GM23338 (cell line): Measurements from ENCODE around the gene SYPL2. TPM values are rescaled to one million over a fixed set of nuclear protein-coding genes. Genes with fewer than 3 reads are reported as not detected.

Source experiments
- ATAC-seq: fragments of 200-7000 bp; cut with Tn5 transposase; 3 replicates; pipeline ENCODE4 v1.9.1; 2020
- DNase-seq: peaks from one replicate; pipeline ENCODE4 v3.0.0-alpha.2; 2015; ENCODE audit warnings: low spot score
- H2AFZ ChIP-seq: fragments of 200-600 bp; sonication (generic); 2 replicates; pipeline ENCODE4 v1.8.0; 2016; ENCODE audit warnings: antibody characterized with exemption, mild to moderate bottlenecking, moderate library complexity
- H3F3A ChIP-seq: fragments of 200-600 bp; sonication (generic); replicated peaks from 2 replicates; pipeline ENCODE4 v1.8.0; 2017; ENCODE audit warnings: antibody characterized with exemption, mixed run types, low read depth
- H3K27ac ChIP-seq: fragments of 200-600 bp; sonication (generic); 2 replicates; pipeline ENCODE4 v1.6.1; 2016; ENCODE audit warnings: low read depth
- H3K27me3 ChIP-seq: fragments of 200-600 bp; sonication (generic); 2 replicates; pipeline ENCODE4 v1.8.0; 2016; ENCODE audit warnings: mild to moderate bottlenecking, mixed run types, moderate library complexity; ENCODE audit not compliant: insufficient read depth
- H3K36me3 ChIP-seq: fragments of 200-600 bp; sonication (generic); 2 replicates; pipeline ENCODE4 v1.8.0; 2016; ENCODE audit warnings: mild to moderate bottlenecking; ENCODE audit not compliant: insufficient read depth
- H3K4me1 ChIP-seq: fragments of 200-600 bp; sonication (generic); 2 replicates; pipeline ENCODE4 v1.8.0; 2016; ENCODE audit warnings: mild to moderate bottlenecking, moderate library complexity; ENCODE audit not compliant: insufficient read depth
- H3K4me2 ChIP-seq: fragments of 200-600 bp; sonication (generic); 2 replicates; pipeline ENCODE4 v1.7.1; 2017; ENCODE audit warnings: mixed run types
- H3K4me3 ChIP-seq: fragments of 200-600 bp; sonication (generic); 2 replicates; pipeline ENCODE4 v1.6.1; 2016; ENCODE audit warnings: mixed run types
- H3K79me2 ChIP-seq: fragments of 200-600 bp; sonication (generic); replicated peaks from 2 replicates; pipeline ENCODE4 v1.8.0; 2017; ENCODE audit warnings: mild to moderate bottlenecking; ENCODE audit not compliant: insufficient read depth
- H3K9me2 ChIP-seq: fragments of 200-600 bp; sonication (generic); 2 replicates; pipeline ENCODE4 v1.8.0; 2017; ENCODE audit not compliant: insufficient read depth
- H4K20me1 ChIP-seq: fragments of 200-600 bp; sonication (generic); replicated peaks from 2 replicates; pipeline ENCODE4 v1.8.0; 2017; ENCODE audit warnings: mild to moderate bottlenecking; ENCODE audit not compliant: insufficient read depth
- H3K27ac Mint-ChIP-seq: 2 replicates; pipeline ENCODE4 v1.8.0; 2020; ENCODE audit warnings: inconsistent platforms, mild to moderate bottlenecking, moderate library complexity, mixed read lengths
- H3K27me3 Mint-ChIP-seq: 3 replicates; pipeline ENCODE4 v1.8.0; 2022; ENCODE audit warnings: low read depth, mild to moderate bottlenecking, moderate library complexity, mixed read lengths, inconsistent platforms; ENCODE audit not compliant: insufficient read depth, poor library complexity
- H3K36me3 Mint-ChIP-seq: 3 replicates; pipeline ENCODE4 v1.8.0; 2021; ENCODE audit warnings: low read depth, mild to moderate bottlenecking, inconsistent platforms, moderate library complexity, mixed read lengths
- H3K4me1 Mint-ChIP-seq: 3 replicates; pipeline ENCODE4 v1.8.0; 2020; ENCODE audit warnings: mild to moderate bottlenecking, inconsistent platforms, mixed read lengths
- H3K4me3 Mint-ChIP-seq: 3 replicates; pipeline ENCODE4 v1.8.0; 2021; ENCODE audit warnings: moderate library complexity, mild to moderate bottlenecking, inconsistent platforms, mixed read lengths
- H3K9me3 Mint-ChIP-seq: 3 replicates; pipeline ENCODE4 v1.8.0; 2020; ENCODE audit warnings: moderate library complexity, mild to moderate bottlenecking, inconsistent platforms, mixed read lengths
- CREB1 ChIP-seq: fragments of 250-450 bp; sonication (Bioruptor Pico); IDR thresholded peaks from 2 replicates; pipeline ENCODE4 v1.5.0; 2020; ENCODE audit warnings: low read depth, mild to moderate bottlenecking, moderate library complexity
- CTCF ChIP-seq, 2 experiments: fragments of 200-600 bp in 1 of 2; sonication (generic) in 1 of 2; conservative IDR thresholded peaks; 2 replicates each; pipeline versions ENCODE4 v1.5.1 to v1.6.1; 2016 to 2017; ENCODE audit warnings: antibody characterized with exemption in 2 of 2, low read depth in 2 of 2, mild to moderate bottlenecking in 2 of 2, moderate library complexity in 1 of 2
- ETS1 ChIP-seq: IDR thresholded peaks from 2 replicates; pipeline ENCODE4 v1.6.1; 2016; ENCODE audit warnings: antibody characterized with exemption
- EZH2 ChIP-seq: fragments of 200-600 bp; sonication (generic); IDR thresholded peaks from one replicate; pipeline ENCODE4 v1.8.0; 2017; ENCODE audit warnings: antibody characterized with exemption, mild to moderate bottlenecking, low read depth; ENCODE audit not compliant: unreplicated experiment
- EZH2phosphoT487 ChIP-seq: fragments of 200-600 bp; sonication (generic); IDR thresholded peaks from one replicate; pipeline ENCODE4 v1.8.1; 2018; ENCODE audit warnings: antibody characterized with exemption; ENCODE audit not compliant: unreplicated experiment
- JUNB ChIP-seq: IDR thresholded peaks from one replicate; pipeline ENCODE4 v1.6.1; 2016; ENCODE audit warnings: antibody characterized with exemption; ENCODE audit not compliant: unreplicated experiment
- NANOG ChIP-seq: IDR thresholded peaks from 2 replicates; pipeline ENCODE4 v1.6.1; 2016; ENCODE audit warnings: antibody characterized with exemption, borderline replicate concordance
- POLR2AphosphoS5 ChIP-seq: IDR thresholded peaks from 2 replicates; pipeline ENCODE4 v1.6.1; 2016; ENCODE audit warnings: antibody characterized with exemption, low read depth
- REST ChIP-seq: IDR thresholded peaks from one replicate; pipeline ENCODE4 v1.6.1; 2018; ENCODE audit warnings: antibody characterized with exemption; ENCODE audit not compliant: unreplicated experiment
- STAT1 ChIP-seq: IDR thresholded peaks from one replicate; pipeline ENCODE4 v1.6.1; 2016; ENCODE audit warnings: antibody characterized with exemption; ENCODE audit not compliant: unreplicated experiment
- ZNF114 ChIP-seq: fragments of 250-450 bp; sonication (Bioruptor Pico); IDR thresholded peaks from 2 replicates; pipeline ENCODE4 v1.5.0; 2020; ENCODE audit warnings: mild to moderate bottlenecking, moderate library complexity
- ZNF331 ChIP-seq: fragments of 250-450 bp; sonication (Bioruptor Pico); IDR thresholded peaks from 2 replicates; pipeline ENCODE4 v1.5.0; 2020; ENCODE audit warnings: low read depth, mild to moderate bottlenecking, moderate library complexity
- ZNF462 ChIP-seq: fragments of 250-450 bp; sonication (Bioruptor Pico); IDR thresholded peaks from 2 replicates; pipeline ENCODE4 v1.5.0; 2020; ENCODE audit warnings: mild to moderate bottlenecking, moderate library complexity
- polyA plus RNA-seq: library from polyadenylated mRNA; unstranded; fragments of >200 nt; fragmentation: Nextera tagmentation; extraction: Ambion mirVana; gene quantifications from 2 replicates; pipeline ENCODE4 v1.2.1, GENCODE V29; 2016
- total RNA-seq: library from RNA; depleted of rRNA; stranded (reverse); fragments of >200 nt; shearing (Covaris generic); gene quantifications from 2 replicates; pipeline ENCODE4 v1.2.3, GENCODE V29; 2014

Gene SYPL2
- total and polyA plus RNA-seq, 2 experiments from 2014 or later, result 0.40 to 0.49 TPM

- no peaks in the 10 kb centered on the region for H3K27me3 Mint-ChIP-seq
- Histone ChIP-seq H3K27ac (no peak overlapping the region), H3K79me2 (no peaks in the 10 kb centered on the region), H3K4me1 (no peaks in the 10 kb centered on the region; the same call in 1 of the 2 replicates), H2AFZ (no peak overlapping the region), H3F3A (no peaks in the 10 kb centered on the region), H4K20me1 (no peaks in the 10 kb centered on the region), H3K36me3 (no peaks in the 10 kb centered on the region), H3K27me3 (no peaks in the 10 kb centered on the region), H3K9me2 (peaks cover under 1% of the 10 kb centered on the region; the same call in 1 of the 2 replicates), H3K4me2 (no peak overlapping the region), H3K4me3 (no peak overlapping the region)
- DNase-seq (no peak), ATAC-seq (no peak)
- H3K9me3 Mint-ChIP-seq, result no peaks in the 10 kb centered on the region
- TF ChIP-seq JUNB (no peak), POLR2AphosphoS5 (no peak), ZNF462 (CRISPR knock-in tag) (no peak), EZH2phosphoT487 (no peak), CREB1 (CRISPR knock-in tag) (no peak), REST (no peak), NANOG (no peak), ETS1 (no peak), ZNF331 (CRISPR knock-in tag) (no peak), EZH2 (no peak), STAT1 (no peak), CTCF (conservative IDR thresholded peaks at IDR 0.05; ENCODE audit: low read depth in 2 of 2) (no peak), ZNF114 (CRISPR knock-in tag) (no peak)
- no peak overlapping the region for H3K27ac Mint-ChIP-seq
- H3K4me1 Mint-ChIP-seq, result no peaks in the 10 kb centered on the region
- no peaks in the 10 kb centered on the region for H3K36me3 Mint-ChIP-seq
- H3K4me3 Mint-ChIP-seq, result no peak overlapping the region
Measured at GRCh38 chr1:109443476-109443875, 22.9 kb upstream of the SYPL2 start.
